Measurements from ENCODE around the gene CTXN3. TPM values are rescaled to one million over a fixed set of nuclear protein-coding genes. Genes with fewer than 3 reads are reported as not detected.

The CTXN3 gene
- polyA plus RNA-seq, 1 donor from 2014 or later: 0.83 TPM

DNA sequence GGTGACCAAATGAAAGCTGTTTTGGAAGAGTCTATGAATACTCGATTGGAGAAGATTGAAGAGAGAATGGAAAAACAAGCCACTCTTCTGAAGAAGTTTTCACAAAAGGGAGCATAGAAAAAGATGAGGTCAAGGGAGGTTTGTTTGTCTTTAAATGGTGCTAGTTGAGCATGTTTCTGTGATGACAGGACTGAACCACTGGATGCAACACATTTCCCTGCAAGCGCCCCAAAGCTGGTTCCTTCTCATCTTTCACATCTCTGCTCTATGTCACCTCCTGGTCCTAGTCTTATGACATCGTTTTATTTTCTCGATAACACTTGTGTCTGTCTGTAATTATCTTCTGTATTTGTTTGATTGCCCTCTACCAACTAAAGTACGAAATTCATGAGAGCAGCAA is 50.5 kb downstream of the CTXN3 start:
- Histone ChIP-seq H4K20me1 (ENCODE audit: insufficient read depth) (no peaks in the 10 kb centered on the region), H3F3A (ENCODE audit: insufficient read depth, low read length, poor library complexity, severe bottlenecking) (no peaks in the 10 kb centered on the region), H3K79me2 (replicated peaks; ENCODE audit: insufficient read depth, low read length) (no peaks in the 10 kb centered on the region), H3K4me2 (ENCODE audit: low read length) (no peak overlapping the region), H3K9me3 (ENCODE audit: low read length) (no peaks in the 10 kb centered on the region), H3K4me3 (ENCODE audit: low read length) (no peak overlapping the region), H3K27ac (ENCODE audit: low read length) (no peak overlapping the region), H3K27me3 (ENCODE audit: insufficient read depth, low read depth, low read length) (no peaks in the 10 kb centered on the region), H2AFZ (ENCODE audit: low read depth, low read length) (no peak overlapping the region), H3K36me3 (ENCODE audit: insufficient read depth, low read length) (no peaks in the 10 kb centered on the region), H3K9me2 (ENCODE audit: insufficient read depth, low read length) (no peaks in the 10 kb centered on the region), H3K9ac (ENCODE audit: low read length) (no peak overlapping the region)
- TF ChIP-seq TAF1 (IDR thresholded peaks at IDR 0.05; ENCODE audit: low read depth): no peak
- TF ChIP-seq POLR2AphosphoS5 (IDR thresholded peaks at IDR 0.05): no peak
- TF ChIP-seq RAD21 (conservative IDR thresholded peaks at IDR 0.05): no peak
- TF ChIP-seq REST (IDR thresholded peaks at IDR 0.05; ENCODE audit: borderline replicate concordance): no peak
- TF ChIP-seq SMC3 (conservative IDR thresholded peaks at IDR 0.05; ENCODE audit: poor library complexity): no peak
- TF ChIP-seq, protein P1, sequence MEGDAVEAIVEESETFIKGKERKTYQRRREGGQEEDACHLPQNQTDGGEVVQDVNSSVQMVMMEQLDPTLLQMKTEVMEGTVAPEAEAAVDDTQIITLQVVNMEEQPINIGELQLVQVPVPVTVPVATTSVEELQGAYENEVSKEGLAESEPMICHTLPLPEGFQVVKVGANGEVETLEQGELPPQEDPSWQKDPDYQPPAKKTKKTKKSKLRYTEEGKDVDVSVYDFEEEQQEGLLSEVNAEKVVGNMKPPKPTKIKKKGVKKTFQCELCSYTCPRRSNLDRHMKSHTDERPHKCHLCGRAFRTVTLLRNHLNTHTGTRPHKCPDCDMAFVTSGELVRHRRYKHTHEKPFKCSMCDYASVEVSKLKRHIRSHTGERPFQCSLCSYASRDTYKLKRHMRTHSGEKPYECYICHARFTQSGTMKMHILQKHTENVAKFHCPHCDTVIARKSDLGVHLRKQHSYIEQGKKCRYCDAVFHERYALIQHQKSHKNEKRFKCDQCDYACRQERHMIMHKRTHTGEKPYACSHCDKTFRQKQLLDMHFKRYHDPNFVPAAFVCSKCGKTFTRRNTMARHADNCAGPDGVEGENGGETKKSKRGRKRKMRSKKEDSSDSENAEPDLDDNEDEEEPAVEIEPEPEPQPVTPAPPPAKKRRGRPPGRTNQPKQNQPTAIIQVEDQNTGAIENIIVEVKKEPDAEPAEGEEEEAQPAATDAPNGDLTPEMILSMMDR (IDR thresholded peaks at IDR 0.05; ENCODE audit: poor library complexity, severe bottlenecking): no peak
- no peak for TF ChIP-seq EZH2 (IDR thresholded peaks at IDR 0.05; ENCODE audit: borderline replicate concordance, insufficient read depth, low read length, poor library complexity, severe bottlenecking)

- TF ChIP-seq SMC3 (conservative IDR thresholded peaks at IDR 0.05; ENCODE audit: poor library complexity) (no peak), RAD21 (conservative IDR thresholded peaks at IDR 0.05) (no peak), TAF1 (IDR thresholded peaks at IDR 0.05; ENCODE audit: low read depth) (no peak), MXI1 (conservative IDR thresholded peaks at IDR 0.05; ENCODE audit: poor library complexity, severe bottlenecking) (no peak), EP300 (conservative IDR thresholded peaks at IDR 0.05; ENCODE audit: poor library complexity, severe bottlenecking) (no peak), EZH2 (IDR thresholded peaks at IDR 0.05; ENCODE audit: borderline replicate concordance, insufficient read depth, low read length, poor library complexity, severe bottlenecking) (no peak), REST (IDR thresholded peaks at IDR 0.05; ENCODE audit: borderline replicate concordance) (no peak), POLR2AphosphoS5 (IDR thresholded peaks at IDR 0.05) (no peak)
- TF ChIP-seq, protein P1 (IDR thresholded peaks at IDR 0.05; ENCODE audit: poor library complexity, severe bottlenecking): no peak
- H3K27me3 ChIP-seq (ENCODE audit: insufficient read depth, low read depth, low read length): no peaks in the 10 kb centered on the region
- H4K20me1 ChIP-seq (ENCODE audit: insufficient read depth): no peaks in the 10 kb centered on the region
- no peaks in the 10 kb centered on the region for H3F3A ChIP-seq (ENCODE audit: insufficient read depth, low read length, poor library complexity, severe bottlenecking)
- no peaks in the 10 kb centered on the region for H3K36me3 ChIP-seq (ENCODE audit: insufficient read depth, low read length)
- no peaks in the 10 kb centered on the region for H3K9me3 ChIP-seq (ENCODE audit: low read length)
- H3K4me2 ChIP-seq (ENCODE audit: low read length): no peak overlapping the region
- H3K9ac ChIP-seq (ENCODE audit: low read length): no peak overlapping the region
- no peaks in the 10 kb centered on the region for H3K79me2 ChIP-seq (replicated peaks; ENCODE audit: insufficient read depth, low read length)
- no peak overlapping the region for H3K27ac ChIP-seq (ENCODE audit: low read length)
- no peak overlapping the region for H2AFZ ChIP-seq (ENCODE audit: low read depth, low read length)
- no peak overlapping the region for H3K4me3 ChIP-seq (ENCODE audit: low read length)
- no peaks in the 10 kb centered on the region for H3K9me2 ChIP-seq (ENCODE audit: insufficient read depth, low read length)
Observed at GRCh38 chr5:127700237-127700766, 51.4 kb downstream of the CTXN3 start.

Measured in neural cell (in vitro differentiated cells).